ENCODE results near the gene AGAP3.

The AGAP3 gene

DNA sequence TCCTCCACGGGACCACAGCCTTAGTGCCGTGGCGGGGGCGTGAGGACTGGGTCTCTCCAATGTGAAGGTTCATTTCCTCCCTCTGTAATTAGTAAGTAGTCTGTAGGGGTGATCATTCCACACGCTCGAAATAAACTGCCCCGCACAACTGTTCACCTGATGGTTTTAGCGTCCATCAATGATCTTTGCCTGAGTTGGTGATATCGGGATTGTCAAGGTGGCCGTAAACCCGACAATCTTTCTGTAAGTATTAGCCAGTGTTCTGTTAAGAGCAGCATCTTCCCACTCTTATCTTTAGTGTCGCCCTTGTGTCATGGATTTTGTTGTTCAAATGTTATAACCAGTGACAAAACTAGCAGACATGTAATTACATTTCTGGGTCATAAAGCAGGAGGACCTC, 17.7 kb downstream of the AGAP3 start:
- FAIRE-seq: no peak
- no peak for TF ChIP-seq POU2F2 (IDR thresholded peaks at IDR 0.05; ENCODE audit: low read depth, low read length)
- no peak for TF ChIP-seq SPI1 (IDR thresholded peaks at IDR 0.05; ENCODE audit: low read depth, low read length)
- no peak for TF ChIP-seq TAF1 (IDR thresholded peaks at IDR 0.05; ENCODE audit: low read depth, low read length)
- TF ChIP-seq PAX5 (IDR thresholded peaks at IDR 0.05; ENCODE audit: insufficient read depth, low read length, severe bottlenecking): no peak
- TF ChIP-seq POLR2AphosphoS5 (IDR thresholded peaks at IDR 0.05; ENCODE audit: low read depth, low read length): no peak
- no peak for DNase-seq (ENCODE audit: insufficient read length, low spot score)

DNA sequence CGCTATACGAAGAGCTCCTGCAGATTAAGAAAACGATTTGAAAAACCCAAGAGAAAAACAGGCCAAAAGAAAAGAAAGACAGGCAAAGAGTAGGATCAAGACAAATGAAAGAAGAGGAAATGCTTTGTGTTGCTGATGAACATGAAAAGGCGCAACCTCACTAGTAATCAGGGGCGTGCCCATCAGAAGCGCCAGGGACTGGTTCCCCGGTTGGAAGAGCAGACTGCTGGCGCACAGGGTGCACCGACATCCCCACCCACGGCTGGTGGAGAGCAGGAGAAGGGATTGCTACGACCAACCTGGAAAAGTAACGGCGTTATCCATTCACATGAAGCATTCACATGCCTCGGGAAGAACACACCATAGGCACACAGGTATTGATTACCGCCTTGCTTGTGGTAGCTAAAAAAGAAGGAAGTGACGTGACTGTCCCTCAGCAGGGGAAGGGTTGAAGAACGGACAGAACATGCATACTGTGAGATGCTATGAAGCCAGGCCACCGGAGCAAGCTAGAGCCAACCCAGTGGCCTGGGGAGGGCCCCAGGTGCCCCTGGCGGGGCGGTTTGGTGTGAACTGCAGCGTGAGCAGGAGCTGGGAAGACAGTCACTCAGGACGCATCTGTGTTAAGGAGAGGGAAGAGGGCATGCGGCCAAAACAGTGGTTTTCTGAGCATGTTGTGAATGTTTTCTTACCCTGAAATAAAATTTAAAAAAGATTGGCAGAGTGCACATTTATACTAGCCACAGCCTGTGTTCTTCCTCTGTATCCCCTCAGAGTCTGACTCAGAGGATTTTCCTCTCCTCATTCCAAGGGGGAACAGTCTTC, 18.3 kb downstream of the AGAP3 start:
- FAIRE-seq (no peak), DNase-seq (ENCODE audit: insufficient read length, low spot score) (no peak)

DNA sequence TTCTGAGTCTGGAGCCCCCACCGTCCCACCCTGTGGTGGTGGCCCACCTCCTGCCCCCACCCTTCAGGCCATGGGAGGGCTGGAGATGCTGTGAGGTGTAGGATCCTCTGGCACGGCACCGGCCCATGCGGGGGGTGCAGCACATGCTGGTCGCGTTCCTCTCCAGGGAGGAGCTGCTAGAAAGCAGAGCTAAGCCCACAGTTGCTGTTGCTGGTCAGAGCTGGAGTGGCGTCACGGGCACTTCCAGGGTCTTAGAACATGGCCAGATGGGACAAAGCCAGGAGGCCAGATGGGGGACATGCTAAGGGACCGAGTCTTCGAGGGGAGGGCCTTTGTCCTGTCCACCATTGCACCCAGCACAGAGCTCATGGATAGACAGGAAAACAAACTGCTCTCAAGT, 21.6 kb downstream of the AGAP3 start:
- TF ChIP-seq PAX5 (IDR thresholded peaks at IDR 0.05; ENCODE audit: insufficient read depth, low read length, severe bottlenecking) (no peak), SPI1 (IDR thresholded peaks at IDR 0.05; ENCODE audit: low read depth, low read length) (no peak), POU2F2 (IDR thresholded peaks at IDR 0.05; ENCODE audit: low read depth, low read length) (no peak), POLR2A (IDR thresholded peaks at IDR 0.05; ENCODE audit: low read depth, low read length) (no peak), TAF1 (IDR thresholded peaks at IDR 0.05; ENCODE audit: low read depth, low read length) (no peak)
- FAIRE-seq: no peak
- no peak for DNase-seq (ENCODE audit: insufficient read length, low spot score)

More for the DNA sequence above, 18.3 kb downstream of the AGAP3 start:
- TF ChIP-seq SPI1 (IDR thresholded peaks at IDR 0.05; ENCODE audit: low read depth, low read length): 0 out of 2 replicates have a peak, but pooled peaks have one; percentile 12
- TF ChIP-seq TAF1 (IDR thresholded peaks at IDR 0.05; ENCODE audit: low read depth, low read length): no peak

DNA sequence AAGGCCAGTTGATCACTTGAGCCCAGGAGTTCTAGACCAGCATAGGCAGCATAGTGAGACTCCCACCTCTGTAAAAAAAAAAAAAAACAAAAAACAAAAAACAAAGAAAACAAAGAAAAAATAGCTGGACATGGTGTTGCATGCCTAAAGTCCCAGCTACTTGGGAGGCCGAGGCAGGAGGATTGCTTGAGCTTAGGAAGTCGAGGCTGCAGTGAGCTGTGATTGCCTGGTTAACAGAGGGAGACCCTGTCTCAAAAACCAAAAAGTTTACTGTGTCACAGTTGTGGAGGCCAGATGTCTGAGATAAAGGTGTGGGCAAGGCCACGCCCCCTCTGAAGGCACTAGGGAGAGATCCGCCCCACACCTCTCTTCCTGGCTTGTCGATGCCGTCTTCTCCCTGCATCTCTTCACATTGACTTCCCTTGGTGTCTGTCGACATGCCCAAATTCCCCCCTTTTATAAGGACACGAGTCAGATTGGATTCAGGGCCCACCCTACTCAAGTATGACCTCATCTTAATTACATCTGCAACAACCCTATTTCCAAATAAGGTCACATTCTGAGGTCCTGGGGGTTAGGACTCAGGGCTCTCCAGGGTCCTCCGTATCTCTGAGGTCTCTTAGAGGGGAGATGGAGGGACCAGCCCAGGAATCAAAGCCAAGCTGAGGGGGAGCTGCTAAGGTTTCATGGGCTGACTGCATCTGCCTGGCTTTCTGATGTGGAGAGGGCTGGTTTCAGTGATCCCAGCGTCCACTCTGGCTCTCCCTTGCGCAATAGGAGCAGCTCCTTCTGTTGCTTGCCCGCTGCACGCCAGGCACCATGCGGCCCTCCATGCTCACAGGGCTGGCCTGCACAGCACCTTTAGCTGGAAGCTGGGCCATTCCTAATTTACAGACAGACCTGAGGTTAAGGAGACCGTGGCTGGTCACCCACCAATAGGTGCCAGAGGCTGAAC, 23.1 kb downstream of the AGAP3 start:
- FAIRE-seq (no peak), DNase-seq (ENCODE audit: insufficient read length, low spot score) (no peak)
- no peak for TF ChIP-seq SPI1 (IDR thresholded peaks at IDR 0.05; ENCODE audit: low read depth, low read length)

DNA sequence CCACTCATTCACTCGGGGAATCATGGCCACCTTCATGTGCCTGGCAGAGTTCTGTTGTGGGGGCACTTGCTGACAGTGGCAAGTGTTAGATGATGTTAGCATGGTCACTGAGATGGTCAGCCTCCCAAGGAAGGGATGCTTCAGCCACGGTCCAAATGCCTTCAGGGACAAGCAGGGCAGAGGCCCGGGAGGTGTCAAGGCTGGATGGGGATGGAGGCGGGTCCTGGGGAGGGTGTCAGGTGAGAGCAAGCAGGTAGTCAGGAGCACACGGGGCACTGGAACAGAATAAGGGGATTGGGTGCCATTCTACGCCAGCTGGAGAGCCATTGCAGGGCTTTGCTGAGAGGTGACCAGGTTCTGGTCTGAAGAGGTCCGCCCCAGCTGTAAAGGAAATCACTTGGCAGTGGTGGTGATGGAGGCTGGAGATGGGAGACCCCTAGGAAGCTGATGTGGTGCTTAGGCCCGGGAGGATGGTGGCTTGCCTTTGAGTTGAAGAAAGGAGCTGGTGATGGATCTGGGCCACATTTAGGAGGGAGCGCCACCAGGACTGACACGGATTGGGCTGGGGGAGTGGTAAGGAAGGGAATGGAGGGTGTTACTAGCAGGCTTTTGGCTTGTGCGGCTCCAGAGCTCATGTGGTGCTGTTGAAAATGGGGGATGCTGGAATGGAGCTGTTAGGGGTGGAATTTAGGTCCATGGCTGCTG, 24.1 kb downstream of the AGAP3 start:
- no peak for FAIRE-seq
- TF ChIP-seq TAF1 (IDR thresholded peaks at IDR 0.05; ENCODE audit: low read depth, low read length) (no peak), POU2F2 (IDR thresholded peaks at IDR 0.05; ENCODE audit: low read depth, low read length) (no peak), SPI1 (IDR thresholded peaks at IDR 0.05; ENCODE audit: low read depth, low read length) (no peak), POLR2AphosphoS5 (IDR thresholded peaks at IDR 0.05; ENCODE audit: low read depth, low read length) (no peak), PAX5 (IDR thresholded peaks at IDR 0.05; ENCODE audit: insufficient read depth, low read length, severe bottlenecking) (no peak), POLR2A (IDR thresholded peaks at IDR 0.05; ENCODE audit: low read depth, low read length) (no peak)
- no peak for DNase-seq (ENCODE audit: insufficient read length, low spot score)

DNA sequence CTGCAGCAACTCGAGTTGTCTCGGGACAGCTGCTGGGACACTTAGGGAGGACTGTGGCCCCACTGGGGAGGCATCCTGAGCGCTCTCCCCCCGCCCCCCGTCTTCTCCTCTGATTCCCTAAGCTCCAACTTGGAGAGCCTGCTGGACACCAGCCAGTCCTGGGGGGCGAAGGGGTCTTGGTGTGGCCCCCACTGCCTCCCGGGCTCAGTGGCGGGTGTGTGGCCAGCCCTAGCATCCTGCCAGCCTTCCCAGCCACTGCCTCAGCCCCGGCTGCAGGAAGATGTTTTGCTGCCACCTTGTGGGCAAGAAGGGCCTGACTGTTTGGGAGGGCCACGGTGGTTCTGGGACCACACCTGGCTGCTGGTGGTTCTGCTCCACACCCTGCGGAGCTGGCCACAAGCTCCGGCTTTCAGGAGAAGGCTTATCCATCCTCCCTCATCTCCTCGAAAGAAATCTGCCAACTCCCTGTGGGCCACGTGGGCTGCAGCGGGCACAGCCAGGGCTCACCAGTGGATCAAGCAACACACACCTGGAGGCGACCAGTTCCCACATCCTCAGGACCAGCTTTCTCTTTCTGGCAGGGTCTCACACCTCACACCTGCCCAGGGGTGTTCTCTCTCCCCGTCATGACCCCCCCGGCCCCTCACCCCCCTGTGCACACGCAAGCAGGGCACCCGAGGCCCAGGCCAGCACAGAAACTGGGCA, 24.8 kb downstream of the AGAP3 start:
- DNase-seq (ENCODE audit: insufficient read length, low spot score) (peak; percentile 93), FAIRE-seq (peak; percentile 98)
- TF ChIP-seq POLR2AphosphoS5 (IDR thresholded peaks at IDR 0.05; ENCODE audit: low read depth, low read length): no peak
- TF ChIP-seq POLR2A (IDR thresholded peaks at IDR 0.05; ENCODE audit: low read depth, low read length): no peak
- TF ChIP-seq POU2F2 (IDR thresholded peaks at IDR 0.05; ENCODE audit: low read depth, low read length): no peak
- no peak for TF ChIP-seq PAX5 (IDR thresholded peaks at IDR 0.05; ENCODE audit: insufficient read depth, low read length, severe bottlenecking)
- no peak for TF ChIP-seq SPI1 (IDR thresholded peaks at IDR 0.05; ENCODE audit: low read depth, low read length)
- TF ChIP-seq TAF1 (IDR thresholded peaks at IDR 0.05; ENCODE audit: low read depth, low read length): no peak

DNA sequence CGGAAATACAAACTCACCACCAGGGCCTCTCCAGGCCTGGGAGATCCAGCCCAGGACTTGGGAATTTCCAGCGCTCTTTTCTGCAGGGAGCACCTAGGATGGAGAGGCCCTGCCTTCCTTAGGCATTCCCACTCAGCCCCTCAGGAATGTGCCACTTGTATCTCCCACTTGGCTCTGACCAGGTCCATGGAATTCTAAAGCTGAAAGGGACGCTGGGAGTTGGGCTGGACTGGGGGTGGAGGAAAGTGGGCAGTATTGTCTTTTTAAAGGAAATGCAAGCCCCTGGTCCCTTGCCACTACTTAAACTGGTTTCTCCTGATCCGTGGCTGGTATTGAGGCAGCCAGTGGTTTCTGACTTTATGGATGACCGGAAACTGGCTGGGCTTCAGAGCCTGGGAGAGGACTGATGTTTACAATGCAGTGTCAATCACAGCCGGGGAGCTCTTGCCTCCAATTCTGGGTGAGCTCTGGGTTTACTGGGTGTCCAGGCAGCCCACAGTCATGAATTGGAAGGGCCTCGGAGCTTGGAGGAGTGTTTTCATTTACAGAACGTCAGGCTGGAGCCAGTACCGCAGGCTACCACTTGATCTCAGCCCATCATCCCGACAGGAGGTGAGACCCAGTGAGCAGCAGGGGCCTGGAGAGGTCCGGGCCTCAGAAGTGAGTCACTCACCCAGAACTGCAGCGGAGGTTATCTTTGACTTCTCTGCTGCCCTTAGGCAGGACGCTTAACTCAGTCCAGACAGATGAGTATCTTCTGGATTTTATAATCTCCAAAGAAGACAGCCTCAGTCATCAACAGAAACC, 27.3 kb downstream of the AGAP3 start:
- FAIRE-seq (no peak), DNase-seq (ENCODE audit: insufficient read length, low spot score) (no peak)
- TF ChIP-seq PAX5 (IDR thresholded peaks at IDR 0.05; ENCODE audit: insufficient read depth, low read length, severe bottlenecking) (no peak), TAF1 (IDR thresholded peaks at IDR 0.05; ENCODE audit: low read depth, low read length) (no peak), POU2F2 (IDR thresholded peaks at IDR 0.05; ENCODE audit: low read depth, low read length) (no peak), POLR2AphosphoS5 (IDR thresholded peaks at IDR 0.05; ENCODE audit: low read depth, low read length) (no peak), POLR2A (IDR thresholded peaks at IDR 0.05; ENCODE audit: low read depth, low read length) (no peak), SPI1 (IDR thresholded peaks at IDR 0.05; ENCODE audit: low read depth, low read length) (no peak)

Data from GM12891 (cell line).